Keratinocyte (primary cell): ENCODE measurements around the gene OR6J1.

Experiments used
- EZH2 ChIP-seq: IDR thresholded peaks from one replicate; pipeline ENCODE4 v1.6.1; 2012; ENCODE audit warnings: inconsistent platforms, mild to moderate bottlenecking, low read length, moderate library complexity
- TF ChIP-seq, protein P1 (sequence below), 3 experiments: IDR thresholded peaks in 1 of 3; conservative IDR thresholded peaks in 1 of 3; optimal IDR thresholded peaks in 1 of 3; 2 replicates in 2 of 3; 3 replicates in 1 of 3; pipeline versions ENCODE3 to v1.5.1; 2011; ENCODE audit warnings: low read length in 3 of 3, mild to moderate bottlenecking in 3 of 3, moderate library complexity in 2 of 3, control low read depth in 1 of 3, inconsistent platforms in 1 of 3; ENCODE audit not compliant: insufficient read depth in 2 of 3; ENCODE audit errors: extremely low read depth in 1 of 3

DNA sequence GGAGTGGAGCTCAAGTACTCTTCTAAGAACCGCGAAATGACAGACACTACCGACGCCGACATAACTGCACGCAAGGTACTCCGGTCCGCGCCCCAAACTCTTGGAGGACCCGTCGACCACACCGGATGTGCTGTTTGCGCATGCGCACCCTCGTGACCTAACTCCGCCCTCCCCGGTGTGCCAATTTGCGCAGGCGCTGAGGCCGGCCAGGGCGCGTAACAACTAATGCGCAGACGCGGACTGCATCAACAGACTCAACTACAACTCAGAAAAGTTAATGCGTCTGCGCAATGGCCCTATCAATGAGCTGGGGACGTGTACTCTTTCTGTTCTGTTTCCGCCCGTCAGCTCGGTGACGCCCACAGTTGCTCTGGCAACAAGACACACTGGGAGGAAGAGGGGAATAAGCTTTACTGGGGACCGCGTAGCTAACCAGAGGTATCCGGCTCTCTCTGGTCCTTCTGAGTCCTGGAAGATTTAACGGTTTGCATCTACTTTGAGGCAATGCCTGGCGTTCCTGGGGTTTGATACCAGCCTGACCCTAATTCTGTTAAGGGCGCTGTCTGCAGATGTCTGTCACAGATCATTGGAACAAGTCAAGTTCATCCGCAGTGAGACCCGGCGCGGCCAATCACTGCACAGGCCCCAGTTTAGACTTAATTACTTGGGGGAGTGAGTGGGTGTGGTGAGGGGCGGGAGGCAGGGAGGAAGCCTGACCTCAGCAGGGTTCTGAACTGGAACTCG, 54.9 kb downstream of the OR6J1 start, which contains the start of gene DAD1:
- TF ChIP-seq, protein P1, sequence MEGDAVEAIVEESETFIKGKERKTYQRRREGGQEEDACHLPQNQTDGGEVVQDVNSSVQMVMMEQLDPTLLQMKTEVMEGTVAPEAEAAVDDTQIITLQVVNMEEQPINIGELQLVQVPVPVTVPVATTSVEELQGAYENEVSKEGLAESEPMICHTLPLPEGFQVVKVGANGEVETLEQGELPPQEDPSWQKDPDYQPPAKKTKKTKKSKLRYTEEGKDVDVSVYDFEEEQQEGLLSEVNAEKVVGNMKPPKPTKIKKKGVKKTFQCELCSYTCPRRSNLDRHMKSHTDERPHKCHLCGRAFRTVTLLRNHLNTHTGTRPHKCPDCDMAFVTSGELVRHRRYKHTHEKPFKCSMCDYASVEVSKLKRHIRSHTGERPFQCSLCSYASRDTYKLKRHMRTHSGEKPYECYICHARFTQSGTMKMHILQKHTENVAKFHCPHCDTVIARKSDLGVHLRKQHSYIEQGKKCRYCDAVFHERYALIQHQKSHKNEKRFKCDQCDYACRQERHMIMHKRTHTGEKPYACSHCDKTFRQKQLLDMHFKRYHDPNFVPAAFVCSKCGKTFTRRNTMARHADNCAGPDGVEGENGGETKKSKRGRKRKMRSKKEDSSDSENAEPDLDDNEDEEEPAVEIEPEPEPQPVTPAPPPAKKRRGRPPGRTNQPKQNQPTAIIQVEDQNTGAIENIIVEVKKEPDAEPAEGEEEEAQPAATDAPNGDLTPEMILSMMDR (optimal IDR thresholded peaks at IDR 0.05 in 1 of 3, IDR thresholded peaks at IDR 0.05 in 1 of 3, conservative IDR thresholded peaks at IDR 0.05 in 1 of 3; ENCODE audit: extremely low read depth in 1 of 3, insufficient read depth in 2 of 3, low read length in 3 of 3): no peak
- TF ChIP-seq EZH2: no peak
